Suppressor macrophage treated with lipopolysaccharide for 4 hours (primary cell): ENCODE results near the gene TLR10.

Source experiments
- DNase-seq: peaks from one replicate; pipeline ENCODE4 v3.0.0-alpha.2; 2020

The TLR10 gene

GRCh38 chr4:38728631-38729141, 54.1 kb downstream of the TLR10 start:
- DNase-seq = no peak

DNA sequence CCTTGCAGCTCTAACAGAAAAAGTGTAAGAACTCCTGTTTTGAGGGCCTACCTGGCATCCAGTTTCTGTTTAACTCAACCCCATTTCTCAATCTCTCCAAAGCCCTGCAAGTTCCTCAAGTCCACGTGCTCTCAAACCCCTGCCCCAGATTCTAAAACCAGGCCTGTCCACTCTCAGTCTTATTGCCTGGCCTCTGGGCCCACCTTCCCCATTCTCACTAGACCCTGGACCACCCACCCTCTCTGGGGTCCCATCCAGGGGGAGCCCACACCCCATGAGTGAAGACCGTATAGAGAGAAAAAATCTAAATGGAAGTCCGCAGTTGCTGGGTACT, 58.3 kb downstream of the TLR10 start:
- no peak for DNase-seq

DNA sequence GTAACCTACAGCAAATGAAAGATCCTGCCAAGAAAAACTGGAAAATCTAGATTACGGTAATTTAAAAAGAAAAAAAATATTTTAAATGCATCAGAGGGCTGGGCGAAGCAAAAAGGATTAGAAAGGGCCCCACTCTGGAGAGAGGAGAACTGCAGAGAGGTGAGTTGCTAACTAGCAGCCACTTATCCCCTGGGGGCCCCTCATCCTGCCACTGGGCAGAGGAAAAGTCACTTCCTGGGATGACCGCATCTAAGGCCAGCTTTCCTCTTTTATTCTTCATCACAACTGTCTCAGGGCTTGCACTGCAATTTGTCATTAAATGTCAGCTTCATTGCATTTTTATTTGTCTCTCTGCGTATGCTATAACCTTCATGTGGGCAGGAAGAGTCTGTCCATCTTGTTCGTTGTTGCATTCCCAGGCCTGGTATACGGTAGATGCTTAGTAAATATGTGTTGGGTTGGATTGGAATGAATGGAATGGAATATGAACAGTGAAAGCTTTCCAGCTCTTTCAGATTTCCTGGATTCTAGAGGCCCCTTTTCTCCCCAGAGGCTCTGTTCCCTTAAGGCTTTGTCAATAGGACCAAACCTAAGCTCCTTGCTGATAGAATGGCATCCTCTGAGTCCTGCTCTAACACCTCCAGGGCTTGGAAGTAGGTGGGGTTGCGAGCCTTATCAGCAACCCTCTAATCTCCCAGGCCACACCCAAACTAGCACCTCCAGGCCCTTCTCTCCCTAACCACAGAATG, 58.9 kb downstream of the TLR10 start:
- DNase-seq = no peak

- no peak for DNase-seq
These were observed 59.7 kb downstream of the TLR10 start for GRCh38 chr4:38723114-38723513.
